LoVo (cell line): Measurements from ENCODE around the gene NOL3.

Experiments
- DNase-seq: peaks from one replicate; pipeline ENCODE4 v3.0.0-alpha.2; 2016; ENCODE audit warnings: low spot score

Gene NOL3

GRCh38 chr16:67170949-67171649, 761 bp downstream of the NOL3 start:
- DNase-seq, result no peak

GRCh38 chr16:67173323-67173722, 3.0 kb downstream of the NOL3 start:
- DNase-seq, result no peak

GRCh38 chr16:67173808-67174705, 3.7 kb downstream of the NOL3 start:
- DNase-seq, result peak; percentile 91

- no peak for DNase-seq
These were observed 4.4 kb downstream of the NOL3 start for GRCh38 chr16:67174706-67175231.

GRCh38 chr16:67176662-67177061, 6.3 kb downstream of the NOL3 start:
- DNase-seq, result no peak

GRCh38 chr16:67177743-67178699, 7.7 kb downstream of the NOL3 start:
- peak; percentile 91 for DNase-seq

- DNase-seq, result no peak
These were observed 9.2 kb downstream of the NOL3 start for GRCh38 chr16:67179421-67180080.

GRCh38 chr16:67180166-67180565, 9.8 kb downstream of the NOL3 start:
- DNase-seq, result no peak

GRCh38 chr16:67181346-67181745, 11.0 kb downstream of the NOL3 start:
- DNase-seq, result no peak

GRCh38 chr16:67182288-67182687, 11.9 kb downstream of the NOL3 start:
- no peak for DNase-seq

- no peak for DNase-seq
These were observed 12.9 kb downstream of the NOL3 start for GRCh38 chr16:67183284-67183626.

GRCh38 chr16:67183627-67184452, 13.5 kb downstream of the NOL3 start, which contains the start of gene MATCAP1:
MATCAP1 (minus strand) TSS chr16:67183963; CDS start chr16:67180610, 3,353 bp downstream.
- DNase-seq, result peak; percentile 97

GRCh38 chr16:67184453-67184994, 14.2 kb downstream of the NOL3 start:
- DNase-seq, result no peak

- DNase-seq, result peak; percentile 76
These were observed 14.8 kb downstream of the NOL3 start for GRCh38 chr16:67184995-67185650.

- no peak for DNase-seq
These were observed 15.4 kb downstream of the NOL3 start for GRCh38 chr16:67185651-67186134.

GRCh38 chr16:67186550-67186950, 16.2 kb downstream of the NOL3 start:
- DNase-seq, result no peak

GRCh38 chr16:67187175-67187890, 17.0 kb downstream of the NOL3 start:
- DNase-seq, result no peak

GRCh38 chr16:67188323-67188722, 18.0 kb downstream of the NOL3 start:
- no peak for DNase-seq

- DNase-seq, result no peak
These were observed 18.5 kb downstream of the NOL3 start for GRCh38 chr16:67188798-67189197.
